Ishikawa (cell line): ENCODE data around the gene FOXF1.

Source experiments
- CEBPB ChIP-seq: IDR thresholded peaks from 2 replicates; pipeline ENCODE4 v1.6.1; 2012
- CREB1 ChIP-seq: IDR thresholded peaks from 2 replicates; pipeline ENCODE4 v1.6.1; 2012; ENCODE audit warnings: low read depth
- EGR1 ChIP-seq: IDR thresholded peaks from 2 replicates; pipeline ENCODE4 v1.6.1; 2012
- EP300 ChIP-seq: IDR thresholded peaks from 2 replicates; pipeline ENCODE4 v1.6.1; 2012; ENCODE audit warnings: borderline replicate concordance
- FOXM1 ChIP-seq: IDR thresholded peaks from 2 replicates; pipeline ENCODE4 v1.6.1; 2012; ENCODE audit warnings: low read depth, borderline replicate concordance
- NFIC ChIP-seq: IDR thresholded peaks from 2 replicates; pipeline ENCODE4 v1.6.1; 2012
- RAD21 ChIP-seq: IDR thresholded peaks from 2 replicates; pipeline ENCODE4 v1.6.1; 2012; ENCODE audit warnings: low read depth
- TAF1 ChIP-seq: IDR thresholded peaks from 2 replicates; pipeline ENCODE4 v1.6.1; 2012; ENCODE audit warnings: low read depth, mild to moderate bottlenecking
- TCF12 ChIP-seq: IDR thresholded peaks from 2 replicates; pipeline ENCODE4 v1.6.1; 2012; ENCODE audit warnings: low read depth
- TEAD4 ChIP-seq: IDR thresholded peaks from 2 replicates; pipeline ENCODE4 v1.6.1; 2012
- USF1 ChIP-seq: IDR thresholded peaks from 2 replicates; pipeline ENCODE4 v1.6.1; 2012
- YY1 ChIP-seq: IDR thresholded peaks from 2 replicates; pipeline ENCODE4 v1.6.1; 2012; ENCODE audit warnings: low read depth
- ZBTB7A ChIP-seq: IDR thresholded peaks from 2 replicates; pipeline ENCODE4 v1.6.1; 2012; ENCODE audit warnings: low read depth
- TF ChIP-seq, protein P1 (sequence below): IDR thresholded peaks from 2 replicates; pipeline ENCODE4 v1.6.1; 2012; ENCODE audit warnings: low read depth, mild to moderate bottlenecking
- TF ChIP-seq, protein P2 (sequence below): IDR thresholded peaks from 2 replicates; pipeline ENCODE4 v1.6.1; 2012

Gene FOXF1

DNA sequence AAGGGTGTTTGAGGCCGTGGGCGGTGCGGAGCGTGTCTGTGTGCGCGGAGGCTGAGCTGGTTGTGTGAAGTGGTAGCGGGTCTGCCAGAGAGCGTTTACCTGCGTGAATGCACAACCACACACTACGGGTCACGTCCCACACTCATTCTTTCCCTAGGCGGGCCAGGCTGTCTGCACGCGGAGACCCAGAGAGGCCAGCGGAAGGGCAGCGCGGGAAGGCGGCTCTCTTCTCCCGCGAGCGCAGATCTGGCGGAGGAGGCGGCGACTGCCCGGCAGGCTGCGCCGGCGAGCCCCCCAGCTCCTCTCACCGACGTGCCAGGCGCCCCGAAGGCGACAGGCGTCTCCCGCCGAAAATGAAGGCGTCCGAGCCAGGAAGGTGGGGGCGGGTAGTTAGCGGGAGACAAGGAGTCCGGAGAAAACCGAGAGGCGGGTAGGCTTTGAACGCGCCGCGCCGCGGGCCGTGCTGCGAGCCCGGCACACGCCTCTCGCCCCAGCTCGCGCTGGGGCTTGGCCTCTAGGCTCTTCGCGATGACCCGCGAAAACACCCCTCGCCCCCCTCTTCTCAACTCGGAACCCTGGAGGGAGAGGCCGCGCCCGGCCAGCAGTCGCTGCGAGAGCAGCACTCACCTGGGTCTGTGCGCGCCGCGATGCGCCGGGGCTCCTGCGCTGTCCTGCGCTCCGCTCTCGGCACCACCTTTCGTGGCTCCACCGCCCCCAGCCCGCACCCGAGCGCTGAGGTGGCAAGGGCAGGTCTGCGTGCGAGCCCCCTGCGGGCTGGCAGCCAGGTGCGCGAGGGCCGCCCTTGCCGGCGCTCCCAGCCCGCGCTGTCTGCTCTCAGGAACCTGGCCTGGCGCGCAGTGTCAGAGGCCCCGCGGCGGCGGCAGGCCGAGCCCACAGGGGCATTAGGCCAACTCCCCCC is 2.0 kb upstream of the FOXF1 start:
- no peak for TF ChIP-seq CREB1
- no peak for TF ChIP-seq RAD21

DNA sequence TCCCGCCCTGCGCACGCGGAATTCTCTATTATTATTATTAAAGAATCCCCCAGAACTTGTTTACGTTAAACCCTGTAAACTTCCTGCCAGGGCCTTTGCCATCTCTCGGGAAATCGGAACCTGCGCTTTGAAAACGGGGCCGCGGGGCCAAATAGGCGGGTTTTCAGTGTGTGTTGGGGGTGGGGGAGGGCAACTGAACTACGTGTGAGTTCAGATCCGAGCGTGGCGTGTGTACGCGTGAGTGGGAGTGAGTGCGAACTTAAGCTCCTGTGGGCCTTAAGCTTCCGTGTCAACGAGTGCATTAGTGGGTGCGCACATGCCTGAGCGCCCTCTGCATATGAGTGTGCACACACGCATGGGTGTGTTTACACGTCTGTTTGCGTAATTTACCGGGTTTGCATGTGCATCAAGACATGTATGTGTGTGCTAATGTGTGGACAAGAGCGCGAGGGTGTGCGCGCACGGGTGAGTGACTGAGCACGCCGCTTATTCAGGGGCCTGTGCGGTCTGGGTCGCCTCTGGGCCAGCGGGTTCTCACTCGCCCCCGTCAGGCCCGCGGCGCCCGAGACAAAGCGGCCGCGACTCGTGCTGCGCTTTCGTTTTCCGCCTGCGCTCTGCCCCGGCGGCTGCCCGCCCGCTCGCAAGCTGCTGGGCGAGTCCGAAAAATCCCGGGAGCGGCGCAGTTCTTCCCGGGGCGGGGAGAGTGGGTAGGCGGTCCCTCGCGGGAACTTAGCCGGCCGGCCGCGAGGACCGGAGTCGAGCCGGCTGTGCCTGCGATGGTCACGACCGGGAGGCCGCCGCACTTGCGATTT is 1.2 kb upstream of the FOXF1 start:
- no peak for TF ChIP-seq CEBPB
- TF ChIP-seq, protein P1, sequence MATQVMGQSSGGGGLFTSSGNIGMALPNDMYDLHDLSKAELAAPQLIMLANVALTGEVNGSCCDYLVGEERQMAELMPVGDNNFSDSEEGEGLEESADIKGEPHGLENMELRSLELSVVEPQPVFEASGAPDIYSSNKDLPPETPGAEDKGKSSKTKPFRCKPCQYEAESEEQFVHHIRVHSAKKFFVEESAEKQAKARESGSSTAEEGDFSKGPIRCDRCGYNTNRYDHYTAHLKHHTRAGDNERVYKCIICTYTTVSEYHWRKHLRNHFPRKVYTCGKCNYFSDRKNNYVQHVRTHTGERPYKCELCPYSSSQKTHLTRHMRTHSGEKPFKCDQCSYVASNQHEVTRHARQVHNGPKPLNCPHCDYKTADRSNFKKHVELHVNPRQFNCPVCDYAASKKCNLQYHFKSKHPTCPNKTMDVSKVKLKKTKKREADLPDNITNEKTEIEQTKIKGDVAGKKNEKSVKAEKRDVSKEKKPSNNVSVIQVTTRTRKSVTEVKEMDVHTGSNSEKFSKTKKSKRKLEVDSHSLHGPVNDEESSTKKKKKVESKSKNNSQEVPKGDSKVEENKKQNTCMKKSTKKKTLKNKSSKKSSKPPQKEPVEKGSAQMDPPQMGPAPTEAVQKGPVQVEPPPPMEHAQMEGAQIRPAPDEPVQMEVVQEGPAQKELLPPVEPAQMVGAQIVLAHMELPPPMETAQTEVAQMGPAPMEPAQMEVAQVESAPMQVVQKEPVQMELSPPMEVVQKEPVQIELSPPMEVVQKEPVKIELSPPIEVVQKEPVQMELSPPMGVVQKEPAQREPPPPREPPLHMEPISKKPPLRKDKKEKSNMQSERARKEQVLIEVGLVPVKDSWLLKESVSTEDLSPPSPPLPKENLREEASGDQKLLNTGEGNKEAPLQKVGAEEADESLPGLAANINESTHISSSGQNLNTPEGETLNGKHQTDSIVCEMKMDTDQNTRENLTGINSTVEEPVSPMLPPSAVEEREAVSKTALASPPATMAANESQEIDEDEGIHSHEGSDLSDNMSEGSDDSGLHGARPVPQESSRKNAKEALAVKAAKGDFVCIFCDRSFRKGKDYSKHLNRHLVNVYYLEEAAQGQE: no peak
- TF ChIP-seq RAD21: no peak
- TF ChIP-seq ZBTB7A: no peak
- TF ChIP-seq NFIC: no peak
- TF ChIP-seq FOXM1: no peak
- TF ChIP-seq TCF12: no peak
- no peak for TF ChIP-seq EP300

DNA sequence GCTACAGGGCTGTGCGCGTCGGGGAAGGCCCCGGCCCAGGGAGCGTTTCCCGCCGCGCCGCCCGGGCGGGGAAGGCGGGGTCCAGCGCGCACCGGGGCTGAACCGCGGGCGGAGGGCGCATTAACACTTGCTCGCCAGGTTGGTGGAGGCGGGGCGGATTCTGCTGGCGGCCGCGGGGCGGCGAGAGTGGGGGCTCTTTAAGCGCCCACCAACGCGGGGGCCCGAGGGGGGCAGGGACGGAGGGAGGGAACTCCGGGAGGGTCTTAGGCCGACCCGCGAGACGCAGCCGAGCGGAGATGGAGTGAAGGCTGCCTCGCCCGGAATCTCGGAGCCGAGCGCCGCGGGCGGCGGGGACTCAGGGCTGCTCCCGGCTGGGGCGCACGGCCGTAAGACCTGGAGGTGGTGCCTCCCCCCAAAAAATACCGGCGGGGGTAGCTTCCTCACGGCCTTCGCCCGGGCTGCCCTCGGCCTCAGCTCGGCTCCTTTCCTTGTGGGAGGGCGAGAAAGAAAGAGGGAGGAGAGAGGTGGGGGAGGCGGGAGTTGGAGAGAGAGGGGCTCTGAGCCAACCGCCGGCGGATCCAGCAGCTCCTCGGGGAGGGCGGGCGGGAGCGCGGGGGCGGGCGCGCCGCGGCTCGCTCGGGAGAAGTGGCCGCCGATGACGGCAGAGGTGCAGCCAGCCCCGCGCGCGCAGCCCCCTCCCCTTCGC is 415 bp upstream of the FOXF1 start:
- TF ChIP-seq NFIC (no peak), YY1 (no peak), TCF12 (no peak), CREB1 (no peak), TEAD4 (no peak), ZBTB7A (no peak), RAD21 (no peak), CEBPB (no peak), TAF1 (no peak), EP300 (no peak), FOXM1 (no peak), USF1 (no peak), EGR1 (no peak)
- TF ChIP-seq, protein P1: no peak
- TF ChIP-seq, protein P2, sequence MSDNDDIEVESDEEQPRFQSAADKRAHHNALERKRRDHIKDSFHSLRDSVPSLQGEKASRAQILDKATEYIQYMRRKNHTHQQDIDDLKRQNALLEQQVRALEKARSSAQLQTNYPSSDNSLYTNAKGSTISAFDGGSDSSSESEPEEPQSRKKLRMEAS: no peak

DNA sequence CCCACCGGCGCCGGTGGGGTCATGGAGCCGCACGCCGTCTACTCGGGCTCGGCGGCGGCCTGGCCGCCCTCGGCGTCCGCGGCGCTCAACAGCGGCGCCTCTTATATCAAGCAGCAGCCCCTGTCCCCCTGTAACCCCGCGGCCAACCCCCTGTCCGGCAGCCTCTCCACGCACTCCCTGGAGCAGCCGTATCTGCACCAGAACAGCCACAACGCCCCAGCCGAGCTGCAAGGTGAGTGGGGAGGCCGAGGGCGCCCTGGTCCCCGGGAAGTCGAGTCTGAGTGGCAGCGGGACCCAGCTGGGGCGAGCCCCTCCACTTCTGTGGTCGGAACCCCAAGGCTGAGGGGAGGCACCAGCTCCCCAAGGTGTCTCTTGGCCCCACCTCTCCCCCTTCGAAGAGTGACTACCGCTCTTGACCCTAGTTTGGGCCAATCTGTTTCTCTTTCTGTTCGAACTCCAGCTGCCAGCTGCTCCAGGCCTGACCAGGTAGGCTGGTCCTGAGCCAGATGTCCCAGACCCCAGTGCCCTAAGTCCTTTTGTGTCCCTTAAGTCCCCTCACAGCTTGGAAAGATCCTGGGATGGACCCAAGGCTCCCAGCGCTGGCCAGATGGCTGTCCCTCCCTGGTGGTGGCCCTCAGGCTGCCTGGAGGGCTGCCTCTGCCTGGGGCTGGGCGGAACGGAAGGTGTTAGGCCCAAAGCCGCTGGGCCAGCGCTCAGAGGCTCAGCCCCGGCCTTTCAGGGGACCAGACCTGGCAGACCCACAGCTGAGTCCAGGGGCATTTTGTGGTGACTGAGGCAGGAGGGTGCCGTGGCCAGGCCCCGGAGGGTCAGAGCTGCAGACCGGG is 1.2 kb downstream of the FOXF1 start:
- no peak for TF ChIP-seq EP300
- TF ChIP-seq EGR1: no peak
- TF ChIP-seq TAF1: no peak
- TF ChIP-seq TCF12: no peak
- TF ChIP-seq FOXM1: no peak
- TF ChIP-seq, protein P1: no peak
- TF ChIP-seq RAD21: no peak
- TF ChIP-seq, protein P2: no peak
- no peak for TF ChIP-seq CEBPB
- no peak for TF ChIP-seq NFIC
- no peak for TF ChIP-seq CREB1
